ENCODE measurements around the gene PMF1. TPM values are rescaled to one million over a fixed set of nuclear protein-coding genes. Genes with fewer than 3 reads are reported as not detected.

PMF1 gene
- total and polyA plus RNA-seq, 2 donors (not counting 3 experiments of a cell fraction or from before 2014, with no cell fraction given), result 58.4 to 134 TPM

DNA sequence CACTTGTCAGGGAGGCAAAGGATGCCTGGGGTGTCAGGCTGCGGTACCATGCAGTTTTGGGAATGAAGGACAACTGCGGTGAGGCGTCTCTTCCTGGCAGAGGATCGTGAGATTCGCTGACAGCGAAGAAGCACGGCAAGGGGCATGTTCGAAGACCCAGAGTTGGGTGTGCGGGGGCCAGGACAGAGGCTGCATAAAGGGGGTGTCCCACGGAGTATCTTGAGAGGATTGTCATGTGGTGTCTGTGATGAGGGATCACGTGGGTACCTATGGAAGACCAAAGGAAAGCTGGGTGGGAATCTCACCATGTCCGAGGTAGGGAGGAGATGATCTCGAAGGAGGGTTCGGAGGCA is 18.5 kb upstream of the PMF1 start:
- no peaks in the 10 kb centered on the region for H3K36me3 ChIP-seq (ENCODE audit: control insufficient read depth in 2 of 2, extremely low read depth in 1 of 2, insufficient read depth in 2 of 2, low read length in 2 of 2)
- peak overlapping the region; percentile 81 for H3K4me2 ChIP-seq (ENCODE audit: insufficient read depth, low read length)
- no peaks in the 10 kb centered on the region for H4K20me1 ChIP-seq (replicated peaks; ENCODE audit: control insufficient read depth, extremely low read depth, insufficient read depth, low read length)
- peaks cover 45% of the 10 kb centered on the region for H3K79me2 ChIP-seq (ENCODE audit: control insufficient read depth, insufficient read depth, low read length)
- H3K9me1 ChIP-seq (replicated peaks; ENCODE audit: control insufficient read depth, extremely low read depth, insufficient read depth, low read length), result no peaks in the 10 kb centered on the region
- ChIA-PET POLR2A (interaction anchor here (0.5 to 2.1 kb wide), 2 partner anchors 19 to 34 kb away, joined by 3 to 10 read pairs; partner anchors contain the start of gene PMF1), CTCF (interaction anchor here (0.6 to 2.9 kb wide), 7 partner anchors 9 to 141 kb away, joined by 3 to 20 read pairs (median 4); partner anchors contain the start of gene PMF1)
- H3K27ac ChIP-seq (ENCODE audit: insufficient read depth, low read depth, low read length), result peak overlapping the region; percentile 51
- no peaks in the 10 kb centered on the region for H3K27me3 ChIP-seq (ENCODE audit: control insufficient read depth in 2 of 2, insufficient read depth in 2 of 2, low read length in 2 of 2)
- intact Hi-C loops (cut with micrococcal nuclease) (loop anchor here (5.0 kb wide), 1 partner anchor 33 kb away; no protein-coding TSS in a partner anchor), dilution Hi-C loops (cut with MboI; ENCODE audit: extremely low pct_ligation_motif_present, low sequenced_read_pairs) (no loop called here)
- DNase-seq (ENCODE audit: low read depth, low spot score) (no peak), FAIRE-seq (peak; percentile 15)
- TSS peak; percentile 32 for BruUV-seq (replicated peaks)
- TF ChIP-seq GATA2 (IDR thresholded peaks at IDR 0.05; ENCODE audit: insufficient read depth, insufficient read length, low read depth, low read length), result no peak
- TF ChIP-seq, protein P1, sequence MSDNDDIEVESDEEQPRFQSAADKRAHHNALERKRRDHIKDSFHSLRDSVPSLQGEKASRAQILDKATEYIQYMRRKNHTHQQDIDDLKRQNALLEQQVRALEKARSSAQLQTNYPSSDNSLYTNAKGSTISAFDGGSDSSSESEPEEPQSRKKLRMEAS (IDR thresholded peaks at IDR 0.05; ENCODE audit: insufficient read depth, insufficient read length), result no peak
- TF ChIP-seq FOS (IDR thresholded peaks at IDR 0.05; ENCODE audit: borderline replicate concordance, insufficient read depth, low read length), result no peak
- TF ChIP-seq MYC (IDR thresholded peaks at IDR 0.05; ENCODE audit: low read depth, low read length), result no peak
- TF ChIP-seq, protein P2, sequence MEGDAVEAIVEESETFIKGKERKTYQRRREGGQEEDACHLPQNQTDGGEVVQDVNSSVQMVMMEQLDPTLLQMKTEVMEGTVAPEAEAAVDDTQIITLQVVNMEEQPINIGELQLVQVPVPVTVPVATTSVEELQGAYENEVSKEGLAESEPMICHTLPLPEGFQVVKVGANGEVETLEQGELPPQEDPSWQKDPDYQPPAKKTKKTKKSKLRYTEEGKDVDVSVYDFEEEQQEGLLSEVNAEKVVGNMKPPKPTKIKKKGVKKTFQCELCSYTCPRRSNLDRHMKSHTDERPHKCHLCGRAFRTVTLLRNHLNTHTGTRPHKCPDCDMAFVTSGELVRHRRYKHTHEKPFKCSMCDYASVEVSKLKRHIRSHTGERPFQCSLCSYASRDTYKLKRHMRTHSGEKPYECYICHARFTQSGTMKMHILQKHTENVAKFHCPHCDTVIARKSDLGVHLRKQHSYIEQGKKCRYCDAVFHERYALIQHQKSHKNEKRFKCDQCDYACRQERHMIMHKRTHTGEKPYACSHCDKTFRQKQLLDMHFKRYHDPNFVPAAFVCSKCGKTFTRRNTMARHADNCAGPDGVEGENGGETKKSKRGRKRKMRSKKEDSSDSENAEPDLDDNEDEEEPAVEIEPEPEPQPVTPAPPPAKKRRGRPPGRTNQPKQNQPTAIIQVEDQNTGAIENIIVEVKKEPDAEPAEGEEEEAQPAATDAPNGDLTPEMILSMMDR (IDR thresholded peaks at IDR 0.05; ENCODE audit: extremely low read depth in 1 of 2, insufficient read depth in 1 of 2, low read depth in 1 of 2, low read length in 2 of 2), result no peak
- no peak for TF ChIP-seq POLR2A (IDR thresholded peaks at IDR 0.05; ENCODE audit: low read depth, low read length)
- no peak for TF ChIP-seq EZH2 (IDR thresholded peaks at IDR 0.05; ENCODE audit: borderline replicate concordance, low read depth, low read length, severe bottlenecking)
- no peak for TF ChIP-seq JUN (IDR thresholded peaks at IDR 0.05; ENCODE audit: borderline replicate concordance, insufficient read depth, insufficient read length, low read depth)
- H2AFZ ChIP-seq (ENCODE audit: low read depth, low read length), result peak overlapping the region; percentile 7
- H3K4me1 ChIP-seq (ENCODE audit: control insufficient read depth, extremely low read depth, insufficient read depth, low read length), result peaks cover 9% of the 10 kb centered on the region
- no peaks in the 10 kb centered on the region for H3K9me3 ChIP-seq (replicated peaks; ENCODE audit: control insufficient read depth, insufficient read depth, low read length)
- peak overlapping the region; percentile 63 for H3K9ac ChIP-seq (replicated peaks; ENCODE audit: extremely low read depth, insufficient read depth, low read length)
- H3K4me3 ChIP-seq (replicated peaks in 1 of 3; ENCODE audit: insufficient read depth in 1 of 3, low read depth in 1 of 3, low read length in 3 of 3), result peak overlapping the region; percentile 32 to 86 (median 64)

Measured in endothelial cell of umbilical vein (primary cell).